ENCODE data around the gene RABGEF1. TPM values are rescaled to one million over a fixed set of nuclear protein-coding genes. Genes with fewer than 3 reads are reported as not detected.
A peak's percentile ranks its signal among the peaks of the same experiment; 100 is the strongest.
"Not testable (repeated sequence)": the region's sequence is repeated elsewhere in the genome, so short reads cannot be mapped to it uniquely, and the experiment has no call there.

RABGEF1 gene
- total RNA-seq, 1 donor from 2014 or later = 33.2 TPM

DNA sequence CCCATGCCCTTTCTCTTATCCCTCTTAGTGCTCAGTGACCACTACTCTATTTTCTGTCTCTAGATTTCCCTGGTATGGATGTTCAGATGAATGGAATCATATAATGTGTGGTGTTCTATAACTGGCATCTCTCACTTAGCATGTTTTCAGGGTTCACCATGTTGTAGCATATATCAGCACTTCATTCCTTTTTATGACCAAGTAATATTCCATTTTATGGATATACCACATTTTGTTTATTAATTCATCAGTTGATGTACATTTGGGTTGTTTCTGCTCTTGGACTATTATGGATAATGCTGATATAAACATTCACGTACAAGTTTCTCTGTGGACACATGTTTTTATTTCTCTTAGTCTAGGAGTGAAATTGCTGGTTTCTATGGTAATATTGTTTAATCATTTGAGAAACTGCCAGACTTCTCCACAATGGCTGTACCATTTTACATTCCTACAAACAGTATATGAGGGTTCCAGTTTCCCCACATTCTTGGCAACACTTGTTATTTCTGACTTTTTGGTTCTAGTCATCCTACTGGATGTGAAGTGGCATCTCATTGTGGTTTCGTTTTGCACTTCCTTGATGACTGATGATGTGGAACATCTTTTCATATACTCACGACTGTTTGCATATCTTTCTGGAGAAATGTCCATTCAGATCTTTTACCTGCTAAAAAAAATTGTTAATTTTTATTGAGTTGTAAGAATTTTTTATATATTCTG, 23.3 kb downstream of the RABGEF1 start:
- not testable (repeated sequence) for H2AFZ ChIP-seq (ENCODE audit: low read depth, low read length); H3K27me3 Mint-ChIP-seq (ENCODE audit: low read depth, unreplicated experiment); FAIRE-seq; H3K4me1 ChIP-seq (ENCODE audit: insufficient read depth, low read length); H3K9me3 Mint-ChIP-seq (ENCODE audit: unreplicated experiment); H3K27me3 ChIP-seq (ENCODE audit: insufficient read depth, low read length); H3K36me3 Mint-ChIP-seq (ENCODE audit: low read depth, unreplicated experiment); H3K36me3 ChIP-seq (ENCODE audit: insufficient read depth, low read length); H3K27ac ChIP-seq (ENCODE audit: low read depth, low read length); H3K4me2 ChIP-seq (ENCODE audit: low read length); H3K4me3 ChIP-seq (ENCODE audit: insufficient read depth, low read depth, low read length); H3K9ac ChIP-seq (ENCODE audit: low read length); H3K9me3 ChIP-seq (ENCODE audit: insufficient read depth, low read depth, low read length)
- Mint-ChIP-seq H3K4me3 (ENCODE audit: unreplicated experiment) (peak overlapping the region; percentile 40), H3K4me1 (ENCODE audit: low read depth, unreplicated experiment) (peaks cover 11% of the 10 kb centered on the region), H3K27ac (ENCODE audit: unreplicated experiment) (peak overlapping the region; percentile 53)
- peaks cover 85% of the 10 kb centered on the region for H3K79me2 ChIP-seq (ENCODE audit: insufficient read depth, low read length)
- peak; percentile 77 for DNase-seq (ENCODE audit: low read depth)
- H4K20me1 ChIP-seq (ENCODE audit: insufficient read depth, low read length) = peaks cover 84% of the 10 kb centered on the region

- peaks cover 84% of the 10 kb centered on the region for H4K20me1 ChIP-seq (ENCODE audit: insufficient read depth, low read length)
- H3K4me3 ChIP-seq (ENCODE audit: insufficient read depth, low read depth, low read length); DNase-seq (ENCODE audit: low read depth); H3K4me1 ChIP-seq (ENCODE audit: insufficient read depth, low read length); H3K4me2 ChIP-seq (ENCODE audit: low read length); H3K27ac Mint-ChIP-seq (ENCODE audit: unreplicated experiment); H3K27me3 Mint-ChIP-seq (ENCODE audit: low read depth, unreplicated experiment); H3K36me3 ChIP-seq (ENCODE audit: insufficient read depth, low read length); H3K36me3 Mint-ChIP-seq (ENCODE audit: low read depth, unreplicated experiment); H3K27ac ChIP-seq (ENCODE audit: low read depth, low read length); H3K9ac ChIP-seq (ENCODE audit: low read length); H2AFZ ChIP-seq (ENCODE audit: low read depth, low read length); H3K27me3 ChIP-seq (ENCODE audit: insufficient read depth, low read length); H3K9me3 ChIP-seq (ENCODE audit: insufficient read depth, low read depth, low read length); H3K9me3 Mint-ChIP-seq (ENCODE audit: unreplicated experiment); H3K4me3 Mint-ChIP-seq (ENCODE audit: unreplicated experiment): not testable (repeated sequence)
- peaks cover 15% of the 10 kb centered on the region for H3K4me1 Mint-ChIP-seq (ENCODE audit: low read depth, unreplicated experiment)
- peak; percentile 5 for FAIRE-seq
- peaks cover 85% of the 10 kb centered on the region for H3K79me2 ChIP-seq (ENCODE audit: insufficient read depth, low read length)
Observed at GRCh38 chr7:66764905-66765304, 24.4 kb downstream of the RABGEF1 start.

DNA sequence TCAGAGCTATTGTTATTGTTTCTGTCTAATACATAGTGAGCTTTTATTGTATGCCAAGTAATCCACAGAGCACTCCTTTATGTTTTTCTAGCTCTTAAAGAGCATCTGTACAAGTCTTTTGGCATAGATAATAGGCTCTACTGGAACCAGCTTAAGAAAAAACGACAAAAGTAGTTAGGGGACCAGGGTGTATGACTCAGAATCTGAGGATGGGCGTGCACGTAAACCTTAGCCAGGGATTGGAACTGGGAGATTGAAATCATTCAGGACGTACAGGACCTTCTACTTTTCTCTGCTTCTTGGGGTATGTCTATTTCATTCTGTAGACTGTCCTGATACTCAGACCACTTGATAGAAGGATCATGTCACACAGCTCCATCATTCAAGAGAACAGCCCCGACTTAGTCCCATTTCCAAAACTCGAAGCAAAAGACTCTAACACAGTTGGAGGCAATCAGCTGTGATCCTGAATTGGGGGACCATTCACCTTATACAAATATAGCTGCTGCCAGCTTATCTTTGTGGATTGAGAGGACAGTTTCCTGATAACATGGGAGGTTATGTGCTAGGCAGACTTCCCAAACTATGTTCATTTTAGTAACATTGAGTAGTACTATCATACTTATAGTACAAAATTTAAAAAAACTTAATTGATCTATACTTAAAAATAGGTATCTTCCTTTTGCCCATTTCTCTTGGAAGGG, 24.9 kb downstream of the RABGEF1 start:
- H3K9me3 Mint-ChIP-seq (ENCODE audit: unreplicated experiment); FAIRE-seq; H3K36me3 ChIP-seq (ENCODE audit: insufficient read depth, low read length); H3K4me2 ChIP-seq (ENCODE audit: low read length); DNase-seq (ENCODE audit: low read depth); H3K27me3 ChIP-seq (ENCODE audit: insufficient read depth, low read length); H3K27ac ChIP-seq (ENCODE audit: low read depth, low read length); H3K27ac Mint-ChIP-seq (ENCODE audit: unreplicated experiment); H2AFZ ChIP-seq (ENCODE audit: low read depth, low read length); H3K9ac ChIP-seq (ENCODE audit: low read length); H3K9me3 ChIP-seq (ENCODE audit: insufficient read depth, low read depth, low read length); H3K4me3 Mint-ChIP-seq (ENCODE audit: unreplicated experiment); H3K4me1 ChIP-seq (ENCODE audit: insufficient read depth, low read length); H3K36me3 Mint-ChIP-seq (ENCODE audit: low read depth, unreplicated experiment); H3K4me3 ChIP-seq (ENCODE audit: insufficient read depth, low read depth, low read length); H3K27me3 Mint-ChIP-seq (ENCODE audit: low read depth, unreplicated experiment): not testable (repeated sequence)
- H3K4me1 Mint-ChIP-seq (ENCODE audit: low read depth, unreplicated experiment) = peaks cover 14% of the 10 kb centered on the region
- Histone ChIP-seq H4K20me1 (ENCODE audit: insufficient read depth, low read length) (peaks cover 84% of the 10 kb centered on the region), H3K79me2 (ENCODE audit: insufficient read depth, low read length) (peaks cover 85% of the 10 kb centered on the region)

DNA sequence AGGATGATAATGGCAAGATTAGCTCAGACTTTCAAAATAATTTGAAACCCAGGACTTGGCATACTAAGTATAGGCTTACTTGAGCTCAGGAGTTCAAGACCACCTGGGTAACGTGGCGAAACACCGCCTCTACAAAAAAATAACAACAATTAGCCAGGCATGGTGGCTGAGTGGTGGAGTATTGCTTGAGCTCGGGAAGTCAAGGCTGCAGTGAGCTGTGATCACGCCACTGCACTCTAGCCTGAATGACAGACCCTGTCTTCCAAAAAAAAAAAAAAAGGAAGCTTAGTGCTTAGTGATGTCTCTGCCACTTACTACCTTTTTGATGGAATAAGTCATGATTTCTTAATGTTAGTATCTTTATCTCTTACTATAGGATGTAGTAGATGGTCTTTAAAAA, 25.5 kb downstream of the RABGEF1 start:
- Mint-ChIP-seq H3K27me3 (ENCODE audit: low read depth, unreplicated experiment) (no peaks in the 10 kb centered on the region), H3K9me3 (ENCODE audit: unreplicated experiment) (no peaks in the 10 kb centered on the region), H3K27ac (ENCODE audit: unreplicated experiment) (no peak overlapping the region), H3K36me3 (ENCODE audit: low read depth, unreplicated experiment) (peaks cover 6% of the 10 kb centered on the region), H3K4me1 (ENCODE audit: low read depth, unreplicated experiment) (peaks cover 14% of the 10 kb centered on the region), H3K4me3 (ENCODE audit: unreplicated experiment) (no peak overlapping the region)
- Histone ChIP-seq H3K27ac (ENCODE audit: low read depth, low read length) (no peak overlapping the region), H3K27me3 (ENCODE audit: insufficient read depth, low read length) (no peaks in the 10 kb centered on the region), H3K79me2 (ENCODE audit: insufficient read depth, low read length) (peaks cover 84% of the 10 kb centered on the region), H3K4me1 (ENCODE audit: insufficient read depth, low read length) (peaks cover 4% of the 10 kb centered on the region), H3K9ac (ENCODE audit: low read length) (no peak overlapping the region), H3K4me2 (ENCODE audit: low read length) (no peak overlapping the region), H3K36me3 (ENCODE audit: insufficient read depth, low read length) (no peaks in the 10 kb centered on the region), H2AFZ (ENCODE audit: low read depth, low read length) (no peak overlapping the region), H4K20me1 (ENCODE audit: insufficient read depth, low read length) (peaks cover 83% of the 10 kb centered on the region), H3K9me3 (ENCODE audit: insufficient read depth, low read depth, low read length) (no peaks in the 10 kb centered on the region), H3K4me3 (ENCODE audit: insufficient read depth, low read depth, low read length) (no peak overlapping the region)
- FAIRE-seq (no peak), DNase-seq (ENCODE audit: low read depth) (no peak)
- TF ChIP-seq CTCF (IDR thresholded peaks at IDR 0.05; ENCODE audit: insufficient read depth, low read depth, low read length) (no peak), EZH2 (IDR thresholded peaks at IDR 0.05; ENCODE audit: insufficient read depth, low read length) (no peak)

GRCh38 chr7:66767486-66767885, 27.0 kb downstream of the RABGEF1 start:
- not testable (repeated sequence) for H3K9ac ChIP-seq (ENCODE audit: low read length); H3K27ac Mint-ChIP-seq (ENCODE audit: unreplicated experiment); H3K4me2 ChIP-seq (ENCODE audit: low read length); FAIRE-seq; H2AFZ ChIP-seq (ENCODE audit: low read depth, low read length); H3K36me3 ChIP-seq (ENCODE audit: insufficient read depth, low read length); H3K4me1 ChIP-seq (ENCODE audit: insufficient read depth, low read length); H3K4me3 ChIP-seq (ENCODE audit: insufficient read depth, low read depth, low read length); DNase-seq (ENCODE audit: low read depth); H3K27ac ChIP-seq (ENCODE audit: low read depth, low read length); H3K4me3 Mint-ChIP-seq (ENCODE audit: unreplicated experiment); H3K9me3 Mint-ChIP-seq (ENCODE audit: unreplicated experiment); H3K9me3 ChIP-seq (ENCODE audit: insufficient read depth, low read depth, low read length); H3K27me3 Mint-ChIP-seq (ENCODE audit: low read depth, unreplicated experiment); H3K36me3 Mint-ChIP-seq (ENCODE audit: low read depth, unreplicated experiment); H3K27me3 ChIP-seq (ENCODE audit: insufficient read depth, low read length)
- Histone ChIP-seq H3K79me2 (ENCODE audit: insufficient read depth, low read length) (peaks cover 86% of the 10 kb centered on the region), H4K20me1 (ENCODE audit: insufficient read depth, low read length) (peaks cover 80% of the 10 kb centered on the region)
- H3K4me1 Mint-ChIP-seq (ENCODE audit: low read depth, unreplicated experiment) = peaks cover 14% of the 10 kb centered on the region

Measured in astrocyte (in vitro differentiated cells and primary cell).